Tibial nerve (tissue), 4 donors: ENCODE measurements around the gene DSC3.

Experiments used
- EP300 ChIP-seq, 2 donors: sonication (generic); formaldehyde crosslinking; IDR thresholded peaks; one replicate each; pipeline ENCODE4 v1.6.1; 2017; ENCODE audit warnings: antibody characterized with exemption in 2 of 2, mild to moderate bottlenecking in 1 of 2
- POLR2A ChIP-seq, 2 donors: fragments of 450-650 bp; IDR thresholded peaks; one replicate each; pipeline ENCODE4 v1.6.1; 2017; ENCODE audit warnings: antibody characterized with exemption in 2 of 2, mild to moderate bottlenecking in 2 of 2, moderate library complexity in 2 of 2
- TF ChIP-seq, protein P1 (sequence below), 5 experiments: fragments of 200-600 bp in 3 of 5; fragments of 450-650 bp in 2 of 5; sonication (generic) in 3 of 5; IDR thresholded peaks; one replicate each; pipeline ENCODE4 v1.5.1; 2016 to 2019; ENCODE audit warnings: antibody characterized with exemption in 5 of 5, mild to moderate bottlenecking in 3 of 5, moderate library complexity in 2 of 5

DNA sequence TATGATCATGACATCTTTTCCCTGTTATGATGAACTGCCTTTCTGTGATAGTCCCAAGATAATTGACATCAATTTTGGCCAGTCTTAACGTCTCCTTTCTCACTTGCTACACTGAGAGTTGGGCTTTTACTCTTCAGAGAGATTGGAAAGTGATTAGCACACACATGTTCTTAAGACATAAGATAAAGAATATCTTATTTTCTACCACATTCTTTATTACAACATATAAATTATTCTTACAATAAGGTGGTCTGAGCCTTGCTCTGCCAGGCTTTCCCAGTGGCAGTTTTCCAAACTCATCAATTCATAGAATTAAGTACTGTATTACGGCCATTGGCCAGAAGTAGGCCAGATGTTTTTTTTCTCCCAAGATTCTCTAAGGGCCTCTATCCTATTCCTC, 5.7 kb upstream of the DSC3 start:
- TF ChIP-seq, protein P1, sequence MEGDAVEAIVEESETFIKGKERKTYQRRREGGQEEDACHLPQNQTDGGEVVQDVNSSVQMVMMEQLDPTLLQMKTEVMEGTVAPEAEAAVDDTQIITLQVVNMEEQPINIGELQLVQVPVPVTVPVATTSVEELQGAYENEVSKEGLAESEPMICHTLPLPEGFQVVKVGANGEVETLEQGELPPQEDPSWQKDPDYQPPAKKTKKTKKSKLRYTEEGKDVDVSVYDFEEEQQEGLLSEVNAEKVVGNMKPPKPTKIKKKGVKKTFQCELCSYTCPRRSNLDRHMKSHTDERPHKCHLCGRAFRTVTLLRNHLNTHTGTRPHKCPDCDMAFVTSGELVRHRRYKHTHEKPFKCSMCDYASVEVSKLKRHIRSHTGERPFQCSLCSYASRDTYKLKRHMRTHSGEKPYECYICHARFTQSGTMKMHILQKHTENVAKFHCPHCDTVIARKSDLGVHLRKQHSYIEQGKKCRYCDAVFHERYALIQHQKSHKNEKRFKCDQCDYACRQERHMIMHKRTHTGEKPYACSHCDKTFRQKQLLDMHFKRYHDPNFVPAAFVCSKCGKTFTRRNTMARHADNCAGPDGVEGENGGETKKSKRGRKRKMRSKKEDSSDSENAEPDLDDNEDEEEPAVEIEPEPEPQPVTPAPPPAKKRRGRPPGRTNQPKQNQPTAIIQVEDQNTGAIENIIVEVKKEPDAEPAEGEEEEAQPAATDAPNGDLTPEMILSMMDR (IDR thresholded peaks at IDR 0.05), result no peak
- no peak for TF ChIP-seq POLR2A (IDR thresholded peaks at IDR 0.05)
- TF ChIP-seq EP300 (IDR thresholded peaks at IDR 0.05), result no peak
